ENCODE data around the gene SOCS7. TPM values are rescaled to one million over a fixed set of nuclear protein-coding genes. Genes with fewer than 3 reads are reported as not detected.

Gene SOCS7
- polyA plus RNA-seq, 3 donors: 0.14 to 13.2 (median 0.15) TPM

DNA sequence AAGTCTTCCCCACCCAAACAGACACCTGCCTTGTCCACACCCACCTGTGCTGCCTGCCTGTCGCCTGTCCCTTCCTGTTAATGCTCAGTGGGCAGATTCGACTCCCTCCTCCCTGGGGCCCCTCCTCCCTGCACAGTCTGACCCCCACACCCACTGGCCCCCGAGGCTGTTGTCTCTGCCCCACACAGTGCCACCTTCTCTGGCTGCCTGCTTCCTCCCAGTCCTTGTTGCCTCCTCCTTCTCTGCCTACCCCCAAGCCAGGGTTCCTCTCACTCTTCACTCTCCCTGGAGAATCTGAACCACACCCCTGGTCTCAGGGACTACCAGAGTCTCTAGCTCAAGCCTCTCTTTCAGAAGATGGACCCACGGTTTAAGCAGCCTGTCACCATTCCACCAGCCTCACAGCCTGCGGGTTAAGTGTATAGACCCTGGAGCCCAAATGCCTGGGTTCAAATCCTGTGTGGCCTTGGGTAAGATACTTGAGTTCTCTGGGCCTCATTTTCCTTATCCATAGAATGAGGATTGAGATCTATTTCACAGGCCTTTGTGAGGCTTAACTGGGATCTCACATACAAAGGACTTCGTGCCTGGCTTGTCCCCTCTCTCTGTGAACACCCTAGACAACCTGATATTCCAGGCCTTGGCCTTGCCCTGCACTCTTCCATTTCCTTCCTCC, 72.8 kb downstream of the SOCS7 start:
- TF ChIP-seq, protein P1, sequence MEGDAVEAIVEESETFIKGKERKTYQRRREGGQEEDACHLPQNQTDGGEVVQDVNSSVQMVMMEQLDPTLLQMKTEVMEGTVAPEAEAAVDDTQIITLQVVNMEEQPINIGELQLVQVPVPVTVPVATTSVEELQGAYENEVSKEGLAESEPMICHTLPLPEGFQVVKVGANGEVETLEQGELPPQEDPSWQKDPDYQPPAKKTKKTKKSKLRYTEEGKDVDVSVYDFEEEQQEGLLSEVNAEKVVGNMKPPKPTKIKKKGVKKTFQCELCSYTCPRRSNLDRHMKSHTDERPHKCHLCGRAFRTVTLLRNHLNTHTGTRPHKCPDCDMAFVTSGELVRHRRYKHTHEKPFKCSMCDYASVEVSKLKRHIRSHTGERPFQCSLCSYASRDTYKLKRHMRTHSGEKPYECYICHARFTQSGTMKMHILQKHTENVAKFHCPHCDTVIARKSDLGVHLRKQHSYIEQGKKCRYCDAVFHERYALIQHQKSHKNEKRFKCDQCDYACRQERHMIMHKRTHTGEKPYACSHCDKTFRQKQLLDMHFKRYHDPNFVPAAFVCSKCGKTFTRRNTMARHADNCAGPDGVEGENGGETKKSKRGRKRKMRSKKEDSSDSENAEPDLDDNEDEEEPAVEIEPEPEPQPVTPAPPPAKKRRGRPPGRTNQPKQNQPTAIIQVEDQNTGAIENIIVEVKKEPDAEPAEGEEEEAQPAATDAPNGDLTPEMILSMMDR (IDR thresholded peaks at IDR 0.05): no peak
- H3K4me1 Mint-ChIP-seq: peaks cover 37% of the 10 kb centered on the region
- peaks cover 0 to 2% (median 0%) of the 10 kb centered on the region in 7 donors for H3K9me3 Mint-ChIP-seq
- no peaks in the 10 kb centered on the region for H3K36me3 Mint-ChIP-seq
- Histone ChIP-seq H2AFZ (ENCODE audit: insufficient read depth, low read depth, low read length, poor library complexity, severe bottlenecking) (peak overlapping the region; percentile 29), H3K9me3 (replicated peaks in 1 of 2; ENCODE audit: control insufficient read depth in 1 of 2, insufficient read depth in 1 of 2, low read length in 2 of 2) (no peaks in the 10 kb centered on the region), H3K4me2 (replicated peaks; ENCODE audit: extremely low read depth, low read length, poor library complexity, severe bottlenecking) (no peak overlapping the region), H3K27me3 (ENCODE audit: control insufficient read depth in 2 of 2, insufficient read depth in 2 of 2, low read length in 2 of 2) (peaks cover 3 to 37% of the 10 kb centered on the region in 2 donors), H3K36me3 (replicated peaks in 1 of 2; ENCODE audit: control insufficient read depth in 1 of 2, insufficient read depth in 2 of 2, low read length in 2 of 2) (no peaks in the 10 kb centered on the region), H3K27ac (ENCODE audit: low read depth in 1 of 2, low read length in 2 of 2) (no peak overlapping the region), H3K79me2 (ENCODE audit: insufficient read depth, low read length) (no peaks in the 10 kb centered on the region), H3K4me1 (ENCODE audit: control insufficient read depth in 1 of 2, insufficient read depth in 2 of 2, low read length in 2 of 2) (peaks cover 26 to 35% of the 10 kb centered on the region in 2 donors), H3K9ac (ENCODE audit: insufficient read depth, low read length, poor library complexity, severe bottlenecking) (no peak overlapping the region), H3K4me3 (replicated peaks in 1 of 3; ENCODE audit: low read depth in 2 of 3, low read length in 3 of 3) (no peak overlapping the region), H4K20me1 (ENCODE audit: insufficient read depth, low read length) (no peaks in the 10 kb centered on the region)
- peak overlapping the region in 1 of 2 donors; percentile 81 for H3K4me3 Mint-ChIP-seq
- intact Hi-C loops (cut with micrococcal nuclease): loop anchor here in 1 of 2 donors (10.0 kb wide), 1 partner anchor 60 kb away; no protein-coding TSS in a partner anchor
- peaks cover 34 to 64% (median 53%) of the 10 kb centered on the region in 3 donors for H3K27me3 Mint-ChIP-seq (ENCODE audit: low read depth in 3 of 3)
- H3K27ac Mint-ChIP-seq: peak overlapping the region in 4 of 7 donors; percentile 3 to 64 (median 22)
- whole genome bisulfite sequencing (ENCODE audit: insufficient coverage): 69% methylated on average over 3 of the region's 6 CpGs
- DNase-seq: no peak

DNA sequence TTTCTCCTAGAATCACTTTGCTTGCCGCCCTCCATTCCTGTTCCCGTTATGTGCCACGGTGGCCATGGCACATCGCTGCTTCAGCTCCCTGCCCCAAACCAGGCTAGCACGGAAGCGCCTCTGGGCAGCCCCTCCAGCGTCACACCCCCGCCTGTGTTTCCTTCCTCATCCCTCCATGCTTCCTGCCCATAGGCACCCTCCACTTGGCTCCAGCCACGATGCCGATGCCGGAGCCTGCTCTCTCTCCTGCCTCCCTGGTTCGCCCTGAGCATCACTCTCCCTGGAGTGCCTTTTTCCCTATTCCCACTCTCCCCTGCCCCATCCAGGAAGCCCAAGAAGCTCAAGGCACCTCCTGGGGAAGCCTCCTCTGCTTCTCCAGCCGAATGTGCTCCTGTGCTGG, 73.4 kb downstream of the SOCS7 start:
- H3K27ac Mint-ChIP-seq: peak overlapping the region in 5 of 7 donors; percentile 3 to 43 (median 19)
- Histone ChIP-seq H3K27me3 (ENCODE audit: control insufficient read depth in 2 of 2, insufficient read depth in 2 of 2, low read length in 2 of 2) (peaks cover 0 to 31% of the 10 kb centered on the region in 2 donors), H3K4me3 (replicated peaks in 1 of 3; ENCODE audit: low read depth in 2 of 3, low read length in 3 of 3) (no peak overlapping the region), H4K20me1 (ENCODE audit: insufficient read depth, low read length) (no peaks in the 10 kb centered on the region), H3K79me2 (ENCODE audit: insufficient read depth, low read length) (no peaks in the 10 kb centered on the region), H3K4me1 (ENCODE audit: control insufficient read depth in 1 of 2, insufficient read depth in 2 of 2, low read length in 2 of 2) (peaks cover 26 to 37% of the 10 kb centered on the region in 2 donors), H3K9ac (ENCODE audit: insufficient read depth, low read length, poor library complexity, severe bottlenecking) (no peak overlapping the region), H3K36me3 (replicated peaks in 1 of 2; ENCODE audit: control insufficient read depth in 1 of 2, insufficient read depth in 2 of 2, low read length in 2 of 2) (no peaks in the 10 kb centered on the region), H3K27ac (ENCODE audit: low read depth in 1 of 2, low read length in 2 of 2) (no peak overlapping the region), H3K9me3 (replicated peaks in 1 of 2; ENCODE audit: control insufficient read depth in 1 of 2, insufficient read depth in 1 of 2, low read length in 2 of 2) (no peaks in the 10 kb centered on the region), H2AFZ (ENCODE audit: insufficient read depth, low read depth, low read length, poor library complexity, severe bottlenecking) (peak overlapping the region; percentile 29), H3K4me2 (replicated peaks; ENCODE audit: extremely low read depth, low read length, poor library complexity, severe bottlenecking) (peak overlapping the region; percentile 16)
- H3K4me1 Mint-ChIP-seq: peaks cover 43% of the 10 kb centered on the region
- peak overlapping the region in 1 of 2 donors; percentile 81 for H3K4me3 Mint-ChIP-seq
- no peaks in the 10 kb centered on the region for H3K36me3 Mint-ChIP-seq
- DNase-seq: peak in 2 of 3 donors; percentile 14 to 61
- H3K27me3 Mint-ChIP-seq (ENCODE audit: low read depth in 3 of 3): peaks cover 30 to 58% (median 47%) of the 10 kb centered on the region in 3 donors
- intact Hi-C loops (cut with micrococcal nuclease): loop anchor here (5.0 to 10.0 kb wide), 2 partner anchors 57 to 60 kb away; no protein-coding TSS in a partner anchor
- peaks cover 0 to 1% (median 0%) of the 10 kb centered on the region in 7 donors for H3K9me3 Mint-ChIP-seq
- 5% methylated on average over 8 of the region's 13 CpGs for WGBS (ENCODE audit: insufficient coverage)
- TF ChIP-seq, protein P1 (IDR thresholded peaks at IDR 0.05): no peak
